ENCODE results near the gene CFAP77.

GRCh38 chr9:132543251-132543650 is 133.2 kb downstream of the CFAP77 start:
- no peak for TF ChIP-seq CTCF (IDR thresholded peaks at IDR 0.05; ENCODE audit: insufficient read depth, low read length, poor library complexity, severe bottlenecking)
- TF ChIP-seq EZH2phosphoT487 (conservative IDR thresholded peaks at IDR 0.05; ENCODE audit: low read length): no peak

Measured in SU-DHL-6 (cell line).